Left ventricle myocardium inferior (tissue), 1 donor: Measurements from ENCODE around the gene PCDHB10. TPM values are rescaled to one million over a fixed set of nuclear protein-coding genes. Genes with fewer than 3 reads are reported as not detected.

Experiments
- DNase-seq: peaks from one replicate; pipeline ENCODE4 v3.0.0-alpha.2; 2020
- H3K27ac ChIP-seq: fragments of 200-600 bp; replicated peaks from 2 replicates; pipeline ENCODE4 v1.8.0; 2021
- H3K27me3 ChIP-seq: fragments of 200-600 bp; 2 replicates; pipeline ENCODE4 v1.8.0; 2021; ENCODE audit warnings: low read depth
- H3K36me3 ChIP-seq: fragments of 200-600 bp; 2 replicates; pipeline ENCODE4 v1.8.0; 2021
- H3K4me1 ChIP-seq: fragments of 200-600 bp; 2 replicates; pipeline ENCODE4 v1.8.0; 2021
- H3K4me3 ChIP-seq: fragments of 200-600 bp; 2 replicates; pipeline ENCODE4 v1.8.0; 2021; ENCODE audit warnings: mild to moderate bottlenecking, moderate library complexity
- H3K9me3 ChIP-seq: fragments of 200-600 bp; replicated peaks from 2 replicates; pipeline ENCODE4 v1.8.0; 2021
- CTCF ChIP-seq: fragments of 200-600 bp; IDR thresholded peaks from 2 replicates; pipeline ENCODE4 v1.8.0; 2021; ENCODE audit warnings: antibody characterized with exemption, mild to moderate bottlenecking, borderline replicate concordance
- intact Hi-C: fragments of 100-400 bp; cut with micrococcal nuclease; formaldehyde crosslinking; loops from one replicate; pipeline ENCODE4 v1.11.0; 2022
- total RNA-seq: library from RNA; stranded (reverse); fragmentation: NEBNext Ultra II Directional; extraction: Animal tissue kit (Norgen Biotek cat#: 25700); gene quantifications from one replicate; pipeline ENCODE4 v1.2.1, GENCODE V29; 2021
- donor health status: DM: no; HTN: yes; CAD: no; lungs with severe emphysema.

PCDHB10 gene
- total RNA-seq, 1 donor from 2014 or later = 0.63 TPM

DNA sequence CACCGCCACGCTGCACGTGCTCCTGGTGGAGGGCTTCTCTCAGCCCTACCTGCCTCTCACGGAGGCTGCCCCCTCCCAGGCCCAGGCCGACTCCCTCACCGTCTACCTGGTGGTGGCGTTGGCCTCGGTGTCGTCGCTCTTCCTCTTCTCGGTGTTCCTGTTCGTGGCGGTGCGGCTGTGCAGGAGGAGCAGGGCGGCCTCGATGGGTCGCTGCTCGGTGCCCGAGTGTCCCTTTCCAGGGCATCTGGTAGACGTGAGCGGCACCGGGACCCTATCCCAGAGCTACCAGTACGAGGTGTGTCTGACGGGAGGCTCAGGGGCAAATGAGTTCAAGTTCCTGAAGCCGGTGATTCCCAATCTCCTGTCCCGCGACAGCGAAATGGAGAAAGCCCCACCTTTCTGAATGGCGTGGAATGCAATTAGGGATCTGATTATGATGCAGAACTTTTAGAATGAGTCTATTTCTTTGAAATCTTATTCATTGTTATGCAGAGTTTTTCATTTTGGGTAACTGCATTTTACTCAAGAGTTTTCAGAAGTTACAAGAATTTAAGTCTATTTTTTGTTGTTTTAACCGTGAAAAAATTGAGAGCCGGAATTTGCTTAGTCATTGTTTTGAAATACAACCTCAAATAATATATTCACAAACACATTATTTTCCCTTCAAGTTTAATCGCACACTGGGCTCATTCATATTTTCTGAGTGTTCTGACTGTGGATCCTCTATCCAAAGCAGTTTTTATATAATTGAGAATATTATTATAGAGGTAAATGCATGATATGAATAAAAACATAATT is 44.6 kb downstream of the PCDHB10 start:
- H3K4me1 ChIP-seq = no peaks in the 10 kb centered on the region
- TF ChIP-seq CTCF = no peak
- peaks cover 4% of the 10 kb centered on the region for H3K36me3 ChIP-seq
- no peak overlapping the region for H3K27ac ChIP-seq
- H3K27me3 ChIP-seq = peaks cover 31% of the 10 kb centered on the region
- intact Hi-C loops = no loop called here
- H3K4me3 ChIP-seq = no peak overlapping the region
- H3K9me3 ChIP-seq = peaks cover 99% of the 10 kb centered on the region
- no peak for DNase-seq

- DNase-seq = no peak
- Histone ChIP-seq H3K27ac (no peak overlapping the region), H3K4me3 (no peak overlapping the region), H3K9me3 (peaks cover 99% of the 10 kb centered on the region), H3K4me1 (no peaks in the 10 kb centered on the region), H3K36me3 (peaks cover 14% of the 10 kb centered on the region), H3K27me3 (peaks cover 34% of the 10 kb centered on the region)
- no peak for TF ChIP-seq CTCF
- intact Hi-C loops = no loop called here
Measured at GRCh38 chr5:141241496-141241895, 49.3 kb downstream of the PCDHB10 start.

Other genes with a start within 250 kb of the PCDHB10 start
- gene PCDHAC2, start 225.9 kb upstream of the PCDHB10 start, total RNA-seq = 0.36 TPM
- not detected for gene PCDHB1, start 141.0 kb upstream of the PCDHB10 start, total RNA-seq
- gene PCDHB2, start 97.7 kb upstream of the PCDHB10 start, total RNA-seq = 1.1 TPM
- gene PCDHB3, start 91.9 kb upstream of the PCDHB10 start, total RNA-seq = 0.77 TPM
- gene PCDHB4, start 70.5 kb upstream of the PCDHB10 start, total RNA-seq = 0.80 TPM
- 2.3 TPM for gene PCDHB5, start 57.1 kb upstream of the PCDHB10 start, total RNA-seq
- 0.14 TPM for gene PCDHB6, start 42.3 kb upstream of the PCDHB10 start, total RNA-seq
- gene PCDHB7, start 19.7 kb upstream of the PCDHB10 start, total RNA-seq = 0.55 TPM
- gene PCDHB8, start 14.6 kb upstream of the PCDHB10 start, total RNA-seq = 2.1 TPM
- gene PCDHB16, start 10.0 kb upstream of the PCDHB10 start, total RNA-seq = 1.4 TPM
- 1.2 TPM for gene PCDHB9, start 5.2 kb upstream of the PCDHB10 start, total RNA-seq
- 0.77 TPM for gene PCDHB11, start 7.3 kb downstream of the PCDHB10 start, total RNA-seq
- gene PCDHB12, start 16.4 kb downstream of the PCDHB10 start, total RNA-seq = 0.69 TPM
- 2.5 TPM for gene PCDHB13, start 21.6 kb downstream of the PCDHB10 start, total RNA-seq
- gene PCDHB14, start 31.0 kb downstream of the PCDHB10 start, total RNA-seq = 1.9 TPM
- 2.8 TPM for gene PCDHB15, start 53.0 kb downstream of the PCDHB10 start, total RNA-seq
- not detected for gene SLC25A2, start 111.7 kb downstream of the PCDHB10 start, total RNA-seq
- gene TAF7, start 128.4 kb downstream of the PCDHB10 start, total RNA-seq = 108 TPM
- gene PCDHGA1, start 138.2 kb downstream of the PCDHB10 start, total RNA-seq = 3.1 TPM
- 7.8 TPM for gene PCDHGA2, start 146.4 kb downstream of the PCDHB10 start, total RNA-seq
- gene PCDHGA3, start 151.5 kb downstream of the PCDHB10 start, total RNA-seq = 12.2 TPM
- 5.7 TPM for gene PCDHGB1, start 157.7 kb downstream of the PCDHB10 start, total RNA-seq
- gene PCDHGA4, start 162.7 kb downstream of the PCDHB10 start, total RNA-seq = 7.3 TPM
- gene PCDHGB2, start 167.6 kb downstream of the PCDHB10 start, total RNA-seq = 8.8 TPM
- gene PCDHGA5, start 171.8 kb downstream of the PCDHB10 start, total RNA-seq = 4.9 TPM
- 6.3 TPM for gene PCDHGB3, start 177.9 kb downstream of the PCDHB10 start, total RNA-seq
- gene PCDHGA6, start 181.5 kb downstream of the PCDHB10 start, total RNA-seq = 5.6 TPM
- gene PCDHGA7, start 190.4 kb downstream of the PCDHB10 start, total RNA-seq = 5.8 TPM
- 4.2 TPM for gene PCDHGB4, start 195.3 kb downstream of the PCDHB10 start, total RNA-seq
- gene PCDHGA8, start 200.3 kb downstream of the PCDHB10 start, total RNA-seq = 8.5 TPM
- 6.0 TPM for gene PCDHGB5, start 205.6 kb downstream of the PCDHB10 start, total RNA-seq
- 3.9 TPM for gene PCDHGA9, start 210.4 kb downstream of the PCDHB10 start, total RNA-seq
- gene PCDHGB6, start 215.7 kb downstream of the PCDHB10 start, total RNA-seq = 5.0 TPM
- gene PCDHGA10, start 220.6 kb downstream of the PCDHB10 start, total RNA-seq = 5.0 TPM
- gene PCDHGB7, start 225.3 kb downstream of the PCDHB10 start, total RNA-seq = 7.9 TPM
- 3.8 TPM for gene PCDHGA11, start 228.7 kb downstream of the PCDHB10 start, total RNA-seq
- 4.8 TPM for gene PCDHGA12, start 238.2 kb downstream of the PCDHB10 start, total RNA-seq